K562 (cell line): ENCODE data around the gene ZNF668. TPM values are rescaled to one million over a fixed set of nuclear protein-coding genes. Genes with fewer than 3 reads are reported as not detected.

ENCODE experiments used
- FIP1L1 ChIP-seq: fragments of 200-400 bp; formaldehyde crosslinking; IDR thresholded peaks from 2 replicates; pipeline ENCODE4 v1.6.1; 2018; ENCODE audit warnings: mild to moderate bottlenecking, low read depth, low read length; ENCODE audit not compliant: poor library complexity, severe bottlenecking
- HBP1 ChIP-seq: fragments of 450-650 bp; formaldehyde crosslinking; IDR thresholded peaks from 2 replicates; pipeline ENCODE4 v1.4.0; 2022; ENCODE audit warnings: missing genetic modification characterization
- HDAC8 ChIP-seq: fragments of 450-650 bp; IDR thresholded peaks from 2 replicates; pipeline ENCODE4 v1.6.1; 2016; ENCODE audit warnings: mild to moderate bottlenecking, missing genetic modification characterization, moderate library complexity, missing compliant biosample characterization
- NCOA1 ChIP-seq: fragments of 450-650 bp; IDR thresholded peaks from 2 replicates; pipeline ENCODE4 v1.6.1; 2016; ENCODE audit warnings: low read depth
- NFRKB ChIP-seq: fragments of 450-650 bp; IDR thresholded peaks from 2 replicates; pipeline ENCODE4 v1.6.1; 2016; ENCODE audit warnings: low read depth
- REST ChIP-seq, 2 experiments: fragments of 450-650 bp; formaldehyde crosslinking in 1 of 2; IDR thresholded peaks; 2 replicates each; pipeline versions ENCODE4 v1.4.0 to v1.6.1; 2014 to 2020; ENCODE audit warnings: mild to moderate bottlenecking in 2 of 2, borderline replicate concordance in 1 of 2, low read depth in 1 of 2
- SP1 ChIP-seq: sonication (generic); formaldehyde crosslinking; IDR thresholded peaks from 2 replicates; pipeline ENCODE4 v1.8.1; 2022; ENCODE audit warnings: mild to moderate bottlenecking, missing genetic modification reagents
- TCF3 ChIP-seq: sonication (generic); formaldehyde crosslinking; IDR thresholded peaks from 2 replicates; pipeline ENCODE4 v1.4.0; 2020; ENCODE audit warnings: mild to moderate bottlenecking, missing genetic modification reagents
- TFAP4 ChIP-seq: sonication (generic); formaldehyde crosslinking; IDR thresholded peaks from 2 replicates; pipeline ENCODE4 v1.8.0; 2022; ENCODE audit warnings: missing genetic modification reagents, mild to moderate bottlenecking, moderate library complexity, borderline replicate concordance
- ZNF12 ChIP-seq: sonication (generic); formaldehyde crosslinking; IDR thresholded peaks from 2 replicates; pipeline ENCODE4 v1.4.0; 2020; ENCODE audit warnings: mild to moderate bottlenecking, missing genetic modification reagents
- polyA plus RNA-seq, 8 experiments: library from polyadenylated mRNA; depleted of rRNA in 4 of 8; stranded (reverse) in 5 of 8; unstranded in 3 of 8; fragments of >200 nt; fragmentation: Nextera tagmentation in 2 of 8; fragmentation: Illumina TruSeq in 1 of 8; extraction: Ambion mirVana in 2 of 8; extraction: Trizol in 1 of 8; gene quantifications; 2 replicates each; pipeline versions ENCODE4 v1.2.1 to v1.2.3, GENCODE V29; 2011 to 2014; ENCODE audit warnings: inconsistent platforms in 1 of 8, missing spikeins in 1 of 8
- total RNA-seq, 7 experiments: library from RNA; depleted of rRNA in 6 of 7; stranded (reverse); fragments of >200 nt in 6 of 7; fragmentation: Illumina TruSeq in 2 of 7; extraction: Trizol in 2 of 7; gene quantifications; 2 replicates each; pipeline versions ENCODE4 v1.2.1 to v1.2.3, GENCODE V29; 2011 to 2021; ENCODE audit warnings: low replicate concordance in 1 of 7
- TF ChIP-seq, protein P1 (sequence below): fragments of 200-400 bp; formaldehyde crosslinking; IDR thresholded peaks from 2 replicates; pipeline ENCODE4 v1.6.1; 2017; ENCODE audit warnings: mild to moderate bottlenecking, low read depth, low read length, moderate library complexity

The ZNF668 gene
- total and polyA plus RNA-seq, 9 of the 15 experiments (the other 6 are each of a cell fraction or from before 2014, with no cell fraction given): 0.04 to 15.3 (median 3.8) TPM; not detected in 1

DNA sequence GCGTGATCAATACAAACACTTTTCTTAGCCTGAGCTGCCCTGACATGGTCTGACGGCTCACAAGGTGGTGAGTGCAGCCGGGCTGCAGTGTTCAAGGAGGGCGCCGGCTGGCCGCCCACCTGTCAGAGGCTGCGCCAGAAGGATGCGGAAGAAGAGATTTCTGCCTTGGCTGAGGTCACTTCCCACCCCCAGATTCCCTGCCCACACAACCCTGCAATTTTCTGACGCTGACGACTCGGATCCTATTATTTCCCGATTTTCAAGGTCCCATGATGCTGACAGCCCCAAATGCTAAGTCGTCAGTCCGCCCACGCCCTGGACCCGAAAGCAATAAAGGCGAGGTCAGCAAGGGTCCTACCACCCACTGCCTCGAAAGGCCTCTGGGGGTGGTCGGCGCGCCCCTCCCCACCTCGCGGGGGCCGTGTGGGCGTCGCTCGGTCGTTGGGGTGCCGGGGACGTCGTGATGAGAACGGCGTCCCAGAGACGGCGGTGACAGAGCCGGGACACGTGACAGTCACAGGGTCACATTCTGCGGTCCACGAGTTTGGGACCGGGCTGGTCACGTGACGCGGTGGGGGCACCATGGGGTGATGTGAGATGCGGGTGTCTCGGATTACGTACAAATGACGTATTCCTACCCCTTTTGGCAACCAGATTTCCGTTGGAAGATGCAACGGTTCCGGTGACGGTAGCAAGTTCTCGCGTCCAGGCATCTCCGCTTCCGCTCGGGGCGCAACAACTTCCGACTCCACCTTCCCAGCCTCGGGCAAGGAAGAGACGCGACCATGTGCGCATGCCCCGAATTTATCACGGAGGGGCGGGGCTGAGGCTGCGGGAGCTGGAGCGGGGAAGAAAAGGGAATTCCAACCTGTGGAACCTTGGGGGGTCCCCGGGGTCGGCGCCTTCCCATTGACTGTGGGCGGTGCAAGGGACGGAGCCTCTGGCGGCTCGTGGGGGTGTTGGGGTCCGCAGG, 41.0 kb downstream of the ZNF668 start, which contains the start of gene STX4 (continued):
- TF ChIP-seq, protein P1, sequence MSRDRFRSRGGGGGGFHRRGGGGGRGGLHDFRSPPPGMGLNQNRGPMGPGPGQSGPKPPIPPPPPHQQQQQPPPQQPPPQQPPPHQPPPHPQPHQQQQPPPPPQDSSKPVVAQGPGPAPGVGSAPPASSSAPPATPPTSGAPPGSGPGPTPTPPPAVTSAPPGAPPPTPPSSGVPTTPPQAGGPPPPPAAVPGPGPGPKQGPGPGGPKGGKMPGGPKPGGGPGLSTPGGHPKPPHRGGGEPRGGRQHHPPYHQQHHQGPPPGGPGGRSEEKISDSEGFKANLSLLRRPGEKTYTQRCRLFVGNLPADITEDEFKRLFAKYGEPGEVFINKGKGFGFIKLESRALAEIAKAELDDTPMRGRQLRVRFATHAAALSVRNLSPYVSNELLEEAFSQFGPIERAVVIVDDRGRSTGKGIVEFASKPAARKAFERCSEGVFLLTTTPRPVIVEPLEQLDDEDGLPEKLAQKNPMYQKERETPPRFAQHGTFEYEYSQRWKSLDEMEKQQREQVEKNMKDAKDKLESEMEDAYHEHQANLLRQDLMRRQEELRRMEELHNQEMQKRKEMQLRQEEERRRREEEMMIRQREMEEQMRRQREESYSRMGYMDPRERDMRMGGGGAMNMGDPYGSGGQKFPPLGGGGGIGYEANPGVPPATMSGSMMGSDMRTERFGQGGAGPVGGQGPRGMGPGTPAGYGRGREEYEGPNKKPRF: no peak
- TF ChIP-seq HBP1 (CRISPR knock-in tag) (0 out of 2 replicates have a peak, but pooled peaks have one; percentile 73), TCF3 (CRISPR knock-in tag) (peak; percentile 59), NCOA1 (peak; percentile 98), HDAC8 (tag) (peak; percentile 74; the same call in 1 of the 2 replicates), NFRKB (peak; percentile 49; the same call in 1 of the 2 replicates), FIP1L1 (peak; percentile 24), REST (IDR thresholded peaks at IDR 0.05; ENCODE audit: borderline replicate concordance) (peak; percentile 94), REST (CRISPR knock-in tag; IDR thresholded peaks at IDR 0.05; ENCODE audit: low read depth) (peak; percentile 48; the same call in 1 of the 2 replicates), SP1 (CRISPR knock-in tag) (peak; percentile 86), ZNF12 (CRISPR knock-in tag) (no peak), TFAP4 (peak; percentile 86; the same call in 1 of the 2 replicates)
